PC-3 (cell line): ENCODE measurements around the gene ATF5. TPM values are rescaled to one million over a fixed set of nuclear protein-coding genes. Genes with fewer than 3 reads are reported as not detected.

ENCODE experiments used
- ATAC-seq: fragments of 200-7000 bp; cut with Tn5 transposase; 2 replicates; pipeline ENCODE4 v1.9.1; 2020; ENCODE audit warnings: mild to moderate bottlenecking, moderate library complexity
- BruUV-seq: library from RNA; stranded (reverse); fragments of 400-500 nt; replicated peaks from 2 replicates; lab custom pipeline; 2021; lab: Mats Ljungman, UMichigan
- CTCF ChIA-PET: fragments of 300-600 bp; sonication (Branson Sonifier 250); formaldehyde crosslinking; loops from one replicate; lab custom pipeline; 2022; ENCODE audit warnings: antibody characterized with exemption; lab: Charles Lee
- POLR2A ChIA-PET: fragments of 300-600 bp; sonication (Branson Sonifier 250); formaldehyde crosslinking; loops from one replicate; lab custom pipeline; 2022; ENCODE audit warnings: antibody characterized with exemption; ENCODE audit not compliant: unreplicated experiment; lab: Charles Lee
- DNase-seq: peaks from one replicate; pipeline ENCODE4 v3.0.0-alpha.2; 2015
- H2AFZ ChIP-seq: fragments of 300-600 bp; sonication (generic); 2 replicates; pipeline ENCODE4 v1.6.0; 2016; ENCODE audit warnings: antibody characterized with exemption, low read length
- H3F3A ChIP-seq: fragments of 300-600 bp; sonication (generic); one replicate; pipeline ENCODE4 v1.6.0; 2017; ENCODE audit warnings: antibody characterized with exemption, low read length, control low read depth, mild to moderate bottlenecking; ENCODE audit not compliant: unreplicated experiment
- H3K27ac ChIP-seq: fragments of 300-600 bp; sonication (generic); 2 replicates; pipeline ENCODE4 v1.5.1; 2016; ENCODE audit warnings: mild to moderate bottlenecking, low read length
- H3K27me3 ChIP-seq: fragments of 300-600 bp; sonication (generic); 2 replicates; pipeline ENCODE4 v1.6.1; 2016; ENCODE audit warnings: low read length, mixed read lengths
- H3K36me3 ChIP-seq: fragments of 300-600 bp; sonication (generic); 2 replicates; pipeline ENCODE4 v1.6.1; 2016; ENCODE audit warnings: low read depth, mixed run types, low read length, mixed read lengths
- H3K4me1 ChIP-seq: fragments of 300-600 bp; sonication (generic); 2 replicates; pipeline ENCODE4 v1.5.1; 2016; ENCODE audit warnings: low read length; ENCODE audit not compliant: insufficient read depth
- H3K4me2 ChIP-seq: fragments of 300-600 bp; sonication (generic); 2 replicates; pipeline ENCODE4 v1.6.0; 2016; ENCODE audit warnings: low read length
- H3K4me3 ChIP-seq: fragments of 300-600 bp; sonication (generic); 2 replicates; pipeline ENCODE4 v1.5.1; 2016; ENCODE audit warnings: mild to moderate bottlenecking, low read length, mixed read lengths
- H3K79me2 ChIP-seq: fragments of 300-600 bp; sonication (generic); 2 replicates; pipeline ENCODE4 v1.6.1; 2017; ENCODE audit warnings: low read length, mixed read lengths
- H3K9ac ChIP-seq: fragments of 300-600 bp; sonication (generic); 2 replicates; pipeline ENCODE4 v1.6.0; 2016; ENCODE audit warnings: mild to moderate bottlenecking, low read length
- H3K9me2 ChIP-seq: fragments of 300-600 bp; sonication (generic); replicated peaks from 2 replicates; pipeline ENCODE4 v1.6.1; 2016; ENCODE audit warnings: mixed run types, low read length, mixed read lengths
- H3K9me3 ChIP-seq: fragments of 300-600 bp; sonication (generic); 2 replicates; pipeline ENCODE4 v1.6.1; 2016; ENCODE audit warnings: low read length, mixed read lengths
- H4K20me1 ChIP-seq: fragments of 300-600 bp; sonication (generic); 2 replicates; pipeline ENCODE4 v1.6.1; 2016; ENCODE audit warnings: low read length, mixed read lengths
- EZH2 ChIP-seq: fragments of 300-600 bp; sonication (generic); IDR thresholded peaks from one replicate; pipeline ENCODE4 v1.6.1; 2017; ENCODE audit warnings: antibody characterized with exemption, mild to moderate bottlenecking, low read length; ENCODE audit not compliant: unreplicated experiment
- EZH2phosphoT487 ChIP-seq: fragments of 300-600 bp; sonication (generic); IDR thresholded peaks from 2 replicates; pipeline ENCODE4 v1.6.1; 2018; ENCODE audit warnings: mild to moderate bottlenecking, antibody characterized with exemption, low read length, borderline replicate concordance
- intact Hi-C: fragments of 100-400 bp; cut with micrococcal nuclease; formaldehyde crosslinking; loops from 2 replicates; pipeline ENCODE4 v1.9.0; 2023
- total RNA-seq: library from RNA; depleted of rRNA; stranded (reverse); fragments of >200 nt; gene quantifications from 2 replicates; pipeline ENCODE4 v1.2.3, GENCODE V29; 2014
- TF ChIP-seq, protein P1 (sequence below): fragments of 300-600 bp; sonication (generic); conservative IDR thresholded peaks from 2 replicates; pipeline ENCODE4 v1.5.1; 2017; ENCODE audit warnings: antibody characterized with exemption, low read depth, mild to moderate bottlenecking, low read length

ATF5 gene
- total RNA-seq, 1 experiment from 2014 or later = 50.7 TPM

DNA sequence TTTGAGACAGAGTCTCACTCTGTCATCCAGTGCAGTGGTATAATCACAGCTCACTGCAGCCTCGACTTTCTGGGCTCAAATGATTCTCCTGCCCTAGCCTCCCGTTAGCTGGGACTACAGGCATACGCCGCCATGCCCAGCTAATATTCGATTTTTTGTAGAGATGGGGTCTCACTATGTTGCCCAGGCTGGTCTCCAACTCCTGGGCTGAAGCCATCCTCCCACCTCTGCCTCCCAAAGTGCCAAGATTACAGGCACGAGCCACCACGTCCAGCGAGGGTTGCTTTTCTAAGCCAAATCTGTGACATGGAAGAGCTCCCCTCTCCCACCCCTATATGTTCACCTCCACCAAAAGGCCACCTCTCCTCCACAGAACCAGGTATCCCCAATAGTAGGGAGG lies 10.9 kb upstream of the ATF5 start:
- H3K4me1 ChIP-seq = peaks cover 5% of the 10 kb centered on the region
- no peak overlapping the region for H3K4me3 ChIP-seq
- H3K4me2 ChIP-seq = no peak overlapping the region
- POLR2A ChIA-PET = no interaction called here
- no peak overlapping the region for H3K9ac ChIP-seq
- H3K27me3 ChIP-seq = no peaks in the 10 kb centered on the region
- TF ChIP-seq EZH2phosphoT487 = no peak
- TF ChIP-seq EZH2 = no peak
- no TSS peak for BruUV-seq
- no peak overlapping the region for H3K27ac ChIP-seq
- H2AFZ ChIP-seq = no peak overlapping the region
- ATAC-seq = no peak
- peaks cover 72% of the 10 kb centered on the region for H3K36me3 ChIP-seq
- no peaks in the 10 kb centered on the region for H3K9me3 ChIP-seq
- H3K79me2 ChIP-seq = peaks cover 86% of the 10 kb centered on the region
- H3K9me2 ChIP-seq = no peaks in the 10 kb centered on the region
- H4K20me1 ChIP-seq = peaks cover 50% of the 10 kb centered on the region
- DNase-seq = no peak
- CTCF ChIA-PET = no interaction called here
- intact Hi-C loops = no loop called here
- H3F3A ChIP-seq = no peaks in the 10 kb centered on the region

GRCh38 chr19:49920624-49921363 lies 8.2 kb upstream of the ATF5 start:
- no peak for DNase-seq
- H4K20me1 ChIP-seq = peaks cover 70% of the 10 kb centered on the region
- no peak overlapping the region for H3K9ac ChIP-seq
- no peaks in the 10 kb centered on the region for H3F3A ChIP-seq
- H3K27ac ChIP-seq = no peak overlapping the region
- no peak overlapping the region for H3K4me3 ChIP-seq
- intact Hi-C loops = no loop called here
- H3K79me2 ChIP-seq = peaks cover 94% of the 10 kb centered on the region
- no peak overlapping the region for H2AFZ ChIP-seq
- peaks cover 74% of the 10 kb centered on the region for H3K36me3 ChIP-seq
- H3K27me3 ChIP-seq = no peaks in the 10 kb centered on the region
- CTCF ChIA-PET = no interaction called here
- BruUV-seq = no TSS peak
- no peak overlapping the region for H3K4me2 ChIP-seq
- no peaks in the 10 kb centered on the region for H3K9me2 ChIP-seq
- ATAC-seq = no peak
- peaks cover 5% of the 10 kb centered on the region for H3K4me1 ChIP-seq
- H3K9me3 ChIP-seq = no peaks in the 10 kb centered on the region
- TF ChIP-seq EZH2 (no peak), EZH2phosphoT487 (no peak)
- TF ChIP-seq, protein P1, sequence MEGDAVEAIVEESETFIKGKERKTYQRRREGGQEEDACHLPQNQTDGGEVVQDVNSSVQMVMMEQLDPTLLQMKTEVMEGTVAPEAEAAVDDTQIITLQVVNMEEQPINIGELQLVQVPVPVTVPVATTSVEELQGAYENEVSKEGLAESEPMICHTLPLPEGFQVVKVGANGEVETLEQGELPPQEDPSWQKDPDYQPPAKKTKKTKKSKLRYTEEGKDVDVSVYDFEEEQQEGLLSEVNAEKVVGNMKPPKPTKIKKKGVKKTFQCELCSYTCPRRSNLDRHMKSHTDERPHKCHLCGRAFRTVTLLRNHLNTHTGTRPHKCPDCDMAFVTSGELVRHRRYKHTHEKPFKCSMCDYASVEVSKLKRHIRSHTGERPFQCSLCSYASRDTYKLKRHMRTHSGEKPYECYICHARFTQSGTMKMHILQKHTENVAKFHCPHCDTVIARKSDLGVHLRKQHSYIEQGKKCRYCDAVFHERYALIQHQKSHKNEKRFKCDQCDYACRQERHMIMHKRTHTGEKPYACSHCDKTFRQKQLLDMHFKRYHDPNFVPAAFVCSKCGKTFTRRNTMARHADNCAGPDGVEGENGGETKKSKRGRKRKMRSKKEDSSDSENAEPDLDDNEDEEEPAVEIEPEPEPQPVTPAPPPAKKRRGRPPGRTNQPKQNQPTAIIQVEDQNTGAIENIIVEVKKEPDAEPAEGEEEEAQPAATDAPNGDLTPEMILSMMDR = no peak
- POLR2A ChIA-PET = no interaction called here

DNA sequence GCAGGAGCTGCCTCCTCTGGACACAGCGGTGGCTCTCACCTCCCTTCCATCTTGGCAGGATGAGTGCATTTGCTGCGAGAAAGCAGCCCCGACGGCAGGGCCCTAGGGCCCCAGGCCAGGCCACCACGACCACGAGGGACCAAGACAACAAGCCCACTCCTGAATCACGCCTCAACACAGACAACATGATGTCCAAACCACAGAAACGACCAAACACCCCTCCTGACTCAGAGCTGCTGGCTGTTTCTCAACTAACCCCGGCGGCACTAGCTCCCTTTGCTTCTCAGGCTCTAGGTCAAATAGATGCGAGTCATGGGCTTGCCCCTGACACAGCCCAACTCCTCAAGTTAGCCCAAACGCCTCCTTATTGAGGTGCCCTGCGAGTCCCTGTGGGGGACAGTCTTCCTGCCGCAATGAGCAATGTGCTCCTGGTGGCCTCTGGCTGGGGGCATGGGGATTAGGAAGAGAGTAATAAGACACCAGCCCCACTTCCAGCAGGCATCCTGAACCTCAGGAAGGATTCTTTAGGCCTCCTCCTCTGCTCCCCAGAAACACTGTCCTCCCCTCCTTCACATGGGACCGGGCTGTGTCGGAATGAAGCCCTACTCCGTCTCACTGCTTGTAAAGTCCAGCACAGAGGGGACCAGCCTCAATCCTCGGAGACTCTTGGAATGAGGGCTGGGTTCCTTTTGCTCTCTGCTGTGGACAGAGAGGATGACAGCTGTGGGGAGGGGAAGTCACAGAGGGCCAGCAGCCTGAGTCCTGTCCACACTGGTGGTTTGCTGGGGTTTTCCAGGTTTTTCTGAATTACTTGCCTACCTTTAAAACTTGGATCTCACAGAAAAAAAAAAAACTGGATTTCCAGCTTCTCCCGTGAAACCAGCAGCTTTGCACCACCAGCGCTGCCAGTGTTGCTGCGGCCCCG lies 6.9 kb upstream of the ATF5 start:
- peaks cover 75% of the 10 kb centered on the region for H3K36me3 ChIP-seq
- H3F3A ChIP-seq = no peaks in the 10 kb centered on the region
- peak; percentile 40 for DNase-seq
- peaks cover 12% of the 10 kb centered on the region for H3K4me1 ChIP-seq
- no peak overlapping the region for H3K4me2 ChIP-seq
- BruUV-seq = no TSS peak
- no peak overlapping the region for H3K9ac ChIP-seq
- H3K9me2 ChIP-seq = no peaks in the 10 kb centered on the region
- intact Hi-C loops = no loop called here
- ChIA-PET CTCF (no interaction called here), POLR2A (no interaction called here)
- H3K27me3 ChIP-seq = no peaks in the 10 kb centered on the region
- H2AFZ ChIP-seq = no peak overlapping the region
- no peak overlapping the region for H3K27ac ChIP-seq
- TF ChIP-seq, protein P1 = no peak
- no peak for TF ChIP-seq EZH2phosphoT487
- no peak for TF ChIP-seq EZH2
- peak; percentile 35; the same call in 1 of the 2 replicates for ATAC-seq
- no peak overlapping the region for H3K4me3 ChIP-seq
- H3K9me3 ChIP-seq = no peaks in the 10 kb centered on the region
- H3K79me2 ChIP-seq = peaks cover 97% of the 10 kb centered on the region
- peaks cover 73% of the 10 kb centered on the region for H4K20me1 ChIP-seq
